OCI-LY1 (cell line): ENCODE measurements around the gene POLR3GL.

Source experiments
- H2AFZ ChIP-seq: fragments of 200-600 bp; sonication (generic), shearing (Covaris generic); 2 replicates; pipeline ENCODE4 v1.6.0; 2014; ENCODE audit warnings: antibody characterized with exemption, mild to moderate bottlenecking, low read length
- H3F3A ChIP-seq: fragments of 200-600 bp; sonication (generic), shearing (Covaris generic); 2 replicates; pipeline ENCODE4 v1.6.0; 2014; ENCODE audit warnings: mild to moderate bottlenecking, antibody characterized with exemption, low read length, moderate library complexity; ENCODE audit not compliant: insufficient read depth
- H3K27ac ChIP-seq: fragments of 200-600 bp; sonication (generic); 2 replicates; pipeline ENCODE4 v1.5.1; 2014; ENCODE audit warnings: low read length, mixed run types, mild to moderate bottlenecking, low read depth; ENCODE audit not compliant: poor library complexity, severe bottlenecking
- H3K27me3 ChIP-seq: fragments of 200-600 bp; sonication (generic); 2 replicates; pipeline ENCODE4 v1.6.0; 2014; ENCODE audit warnings: antibody characterized with exemption, mild to moderate bottlenecking, low read length, moderate library complexity; ENCODE audit not compliant: insufficient read depth
- H3K36me3 ChIP-seq: fragments of 200-600 bp; sonication (generic); 2 replicates; pipeline ENCODE4 v1.6.1; 2014; ENCODE audit warnings: mild to moderate bottlenecking, antibody characterized with exemption, low read length, moderate library complexity, mixed read lengths; ENCODE audit not compliant: insufficient read depth
- H3K4me1 ChIP-seq: fragments of 200-600 bp; sonication (generic); 2 replicates; pipeline ENCODE4 v1.5.1; 2014; ENCODE audit warnings: mild to moderate bottlenecking, low read length, moderate library complexity; ENCODE audit not compliant: insufficient read depth, severe bottlenecking
- H3K4me2 ChIP-seq: fragments of 200-600 bp; sonication (generic), shearing (Covaris generic); 2 replicates; pipeline ENCODE4 v1.6.1; 2014; ENCODE audit warnings: low read length
- H3K4me3 ChIP-seq: fragments of 200-600 bp; sonication (generic); 2 replicates; pipeline ENCODE4 v1.5.1; 2014; ENCODE audit warnings: low read length, low read depth, mild to moderate bottlenecking, mixed read lengths; ENCODE audit not compliant: poor library complexity, severe bottlenecking
- H3K79me2 ChIP-seq: fragments of 200-600 bp; shearing (Covaris generic); 2 replicates; pipeline ENCODE4 v1.6.1; 2016; ENCODE audit warnings: mixed run types, low read length, mixed read lengths; ENCODE audit not compliant: insufficient read depth
- H3K9ac ChIP-seq: fragments of 200-600 bp; sonication (generic), shearing (Covaris generic); 2 replicates; pipeline ENCODE4 v1.6.1; 2014; ENCODE audit warnings: mild to moderate bottlenecking, low read length, mixed read lengths
- H3K9me2 ChIP-seq: fragments of 200-600 bp; sonication (generic), shearing (Covaris generic); 2 replicates; pipeline ENCODE4 v1.6.1; 2014; ENCODE audit warnings: low read depth, mild to moderate bottlenecking, low read length, mixed read lengths
- H3K9me3 ChIP-seq: fragments of 200-600 bp; shearing (Covaris generic); 2 replicates; pipeline ENCODE4 v1.6.1; 2014; ENCODE audit warnings: low read length, mixed read lengths
- H4K20me1 ChIP-seq: fragments of 200-600 bp; sonication (generic), shearing (Covaris generic); 2 replicates; pipeline ENCODE4 v1.6.0; 2016; ENCODE audit warnings: mild to moderate bottlenecking, low read length; ENCODE audit not compliant: insufficient read depth
- CTCF ChIP-seq: fragments of 200-600 bp; sonication (generic), shearing (Covaris generic); IDR thresholded peaks from 2 replicates; pipeline ENCODE4 v1.5.1; 2017; ENCODE audit warnings: mild to moderate bottlenecking, antibody characterized with exemption, low read length, moderate library complexity, mixed read lengths
- EZH2 ChIP-seq: fragments of 200-600 bp; sonication (generic), shearing (Covaris generic); IDR thresholded peaks from 2 replicates; pipeline ENCODE4 v1.8.0; 2017; ENCODE audit warnings: borderline replicate concordance, mixed run types, mild to moderate bottlenecking, antibody characterized with exemption, low read length, moderate library complexity, mixed read lengths

Gene POLR3GL

GRCh38 chr1:145922266-145922665 is 42.2 kb upstream of the POLR3GL start:
- Histone ChIP-seq H3K9me2 (no peaks in the 10 kb centered on the region), H3F3A (peaks cover 9% of the 10 kb centered on the region; the same call in 1 of the 2 replicates), H3K36me3 (peaks cover 25% of the 10 kb centered on the region), H3K4me1 (peaks cover 31% of the 10 kb centered on the region), H3K9me3 (no peaks in the 10 kb centered on the region), H3K27me3 (no peaks in the 10 kb centered on the region), H3K27ac (no peak overlapping the region), H3K4me3 (no peak overlapping the region), H2AFZ (no peak overlapping the region), H3K79me2 (peaks cover 9% of the 10 kb centered on the region), H4K20me1 (no peaks in the 10 kb centered on the region), H3K9ac (no peak overlapping the region), H3K4me2 (no peak overlapping the region)
- TF ChIP-seq CTCF (no peak), EZH2 (no peak)

GRCh38 chr1:145926686-145927062 is 37.8 kb upstream of the POLR3GL start:
- Histone ChIP-seq H3K9me3 (no peaks in the 10 kb centered on the region), H3K36me3 (peaks cover 25% of the 10 kb centered on the region), H3K27ac (peak overlapping the region; percentile 96), H3K27me3 (no peaks in the 10 kb centered on the region), H3K79me2 (peaks cover 9% of the 10 kb centered on the region), H3K4me1 (peaks cover 22% of the 10 kb centered on the region), H3K9ac (peak overlapping the region; percentile 98), H3K4me3 (peak overlapping the region; percentile 85), H4K20me1 (no peaks in the 10 kb centered on the region), H3K9me2 (no peaks in the 10 kb centered on the region), H3K4me2 (peak overlapping the region; percentile 87), H3F3A (peaks cover 4% of the 10 kb centered on the region; the same call in 1 of the 2 replicates), H2AFZ (no peak overlapping the region)
- TF ChIP-seq EZH2 (no peak), CTCF (no peak)

GRCh38 chr1:145927063-145927886 is 37.2 kb upstream of the POLR3GL start, which contains the start of gene RBM8A:
RBM8A (minus strand) TSS chr1:145927484; CDS start chr1:145927426, 58 bp downstream.
- H3F3A ChIP-seq, result peaks cover 4% of the 10 kb centered on the region; the same call in 1 of the 2 replicates
- peak within 1 kb of the TSS; percentile 85 for H3K4me3 ChIP-seq
- no peak within 1 kb of the TSS for H2AFZ ChIP-seq

More at GRCh38 chr1:145927063-145927886, 37.2 kb upstream of the POLR3GL start, which contains the start of gene RBM8A:
- Histone ChIP-seq H3K27me3 (no peaks in the 10 kb centered on the region), H3K4me1 (peaks cover 27% of the 10 kb centered on the region), H3K9me3 (no peaks in the 10 kb centered on the region), H3K79me2 (peaks cover 9% of the 10 kb centered on the region), H3K9me2 (no peaks in the 10 kb centered on the region), H3K27ac (peak within 1 kb of the TSS; percentile 96), H3K9ac (peak within 1 kb of the TSS; percentile 98), H3K4me2 (peak within 1 kb of the TSS; percentile 87), H4K20me1 (no peaks in the 10 kb centered on the region), H3K36me3 (peaks cover 25% of the 10 kb centered on the region)
- peak; percentile 68 for TF ChIP-seq CTCF
- no peak for TF ChIP-seq EZH2
